NCI-H345 treated with DMSO at 0.1 percent for 48 hours (cell line): ENCODE data around the gene TRNAU1AP.
A peak's percentile ranks its signal among the peaks of the same experiment; 100 is the strongest.
"Not testable (repeated sequence)": the region's sequence is repeated elsewhere in the genome, so short reads cannot be mapped to it uniquely, and the experiment has no call there.

Source experiments
- DNase-seq: peaks from one replicate; lab custom pipeline; 2025; ENCODE audit not compliant: unreplicated experiment; lab: John Stamatoyannopoulos, UW

TRNAU1AP gene

DNA sequence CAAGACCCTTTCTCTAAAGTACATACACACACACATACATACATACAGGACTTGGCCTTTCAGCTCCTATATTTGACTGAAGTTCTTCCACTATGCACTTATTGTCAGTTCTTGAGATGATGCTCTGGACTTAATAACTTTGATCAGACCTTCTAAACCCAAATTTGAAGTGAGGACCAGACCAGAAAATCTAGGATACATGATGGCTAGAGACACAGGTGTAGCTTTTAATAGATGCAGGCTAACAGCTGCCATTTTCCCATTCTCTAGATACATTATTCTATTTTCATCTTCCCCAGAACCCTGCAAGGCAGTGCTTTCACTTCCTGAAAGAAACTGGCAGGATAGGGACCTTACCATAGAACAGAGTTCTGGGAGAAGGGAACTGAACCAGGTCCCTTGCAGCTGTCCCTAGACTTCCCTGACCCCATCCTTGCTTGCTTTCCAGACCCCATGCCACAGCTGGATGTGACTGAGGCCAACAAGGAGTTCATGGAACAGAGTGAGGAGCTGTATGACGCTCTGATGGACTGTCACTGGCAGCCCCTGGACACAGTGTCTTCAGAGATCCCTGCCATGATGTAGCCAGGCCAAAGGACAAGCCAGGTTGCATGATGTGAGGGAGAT, 24.3 kb downstream of the TRNAU1AP start:
- no peak for DNase-seq

- no peak for DNase-seq
These were observed 25.1 kb downstream of the TRNAU1AP start for GRCh38 chr1:28577738-28578536.

- no peak for DNase-seq
These were observed 25.9 kb downstream of the TRNAU1AP start for GRCh38 chr1:28578696-28579218.

DNA sequence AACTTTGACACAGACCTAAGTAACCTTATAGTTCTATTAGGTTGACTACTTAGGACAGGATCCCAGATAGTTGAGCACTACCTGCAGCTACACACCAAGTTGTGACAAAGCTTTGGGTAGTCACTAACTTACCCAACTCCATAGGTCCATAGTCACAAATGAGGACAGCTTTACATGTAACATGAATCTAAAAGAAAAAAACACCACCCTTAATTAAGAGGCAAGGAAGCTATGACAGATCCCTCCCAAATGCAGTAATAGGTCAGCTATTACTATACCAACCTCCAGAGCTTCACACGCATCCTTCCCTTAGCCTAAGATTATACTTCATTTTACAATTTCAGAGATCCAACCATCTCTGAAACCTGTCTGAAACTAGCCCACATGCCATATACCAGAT, 26.5 kb downstream of the TRNAU1AP start:
- no peak for DNase-seq

DNA sequence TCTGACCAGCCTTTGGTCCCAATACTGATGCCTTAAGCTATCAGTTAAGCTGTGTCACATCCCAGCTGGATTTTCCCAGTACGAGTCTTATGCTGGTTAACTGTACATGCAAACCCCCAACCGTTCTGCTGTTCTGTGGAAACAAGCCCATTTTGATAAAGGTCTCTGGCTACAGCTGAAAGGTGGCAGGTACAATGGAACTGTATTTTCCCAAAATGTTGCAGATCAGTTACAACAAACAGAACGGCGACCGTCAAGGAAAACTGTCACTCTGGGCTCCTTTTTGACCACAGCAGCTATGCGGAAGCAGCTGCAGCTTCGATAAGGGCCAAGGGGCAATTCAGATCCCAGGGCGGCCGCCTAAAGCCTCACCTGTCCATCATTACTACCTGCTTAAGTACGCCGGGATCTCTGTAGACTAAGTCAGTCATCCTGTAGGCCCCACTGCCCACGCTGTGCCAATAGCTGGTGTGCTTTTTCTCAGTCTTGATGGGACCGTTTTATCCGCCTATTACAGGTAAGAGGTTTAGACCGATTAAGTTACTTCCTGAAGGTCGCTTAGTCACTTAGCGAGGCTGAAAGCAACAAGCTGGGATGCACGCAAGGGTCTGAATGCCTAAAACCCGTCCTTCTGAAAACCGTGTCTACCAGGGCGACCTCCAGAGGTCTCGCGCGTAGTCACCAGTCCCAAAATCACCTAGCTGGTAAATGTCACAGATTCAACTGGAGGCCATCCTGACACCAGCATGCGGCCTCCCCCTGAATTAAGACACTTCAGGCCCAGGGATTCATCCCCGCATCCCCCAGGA, 28.0 kb downstream of the TRNAU1AP start:
- DNase-seq: no peak

GRCh38 chr1:28581531-28582247, 28.8 kb downstream of the TRNAU1AP start:
- peak; percentile 91 for DNase-seq

GRCh38 chr1:28582248-28582615, 29.3 kb downstream of the TRNAU1AP start:
- DNase-seq: peak; percentile 47

DNA sequence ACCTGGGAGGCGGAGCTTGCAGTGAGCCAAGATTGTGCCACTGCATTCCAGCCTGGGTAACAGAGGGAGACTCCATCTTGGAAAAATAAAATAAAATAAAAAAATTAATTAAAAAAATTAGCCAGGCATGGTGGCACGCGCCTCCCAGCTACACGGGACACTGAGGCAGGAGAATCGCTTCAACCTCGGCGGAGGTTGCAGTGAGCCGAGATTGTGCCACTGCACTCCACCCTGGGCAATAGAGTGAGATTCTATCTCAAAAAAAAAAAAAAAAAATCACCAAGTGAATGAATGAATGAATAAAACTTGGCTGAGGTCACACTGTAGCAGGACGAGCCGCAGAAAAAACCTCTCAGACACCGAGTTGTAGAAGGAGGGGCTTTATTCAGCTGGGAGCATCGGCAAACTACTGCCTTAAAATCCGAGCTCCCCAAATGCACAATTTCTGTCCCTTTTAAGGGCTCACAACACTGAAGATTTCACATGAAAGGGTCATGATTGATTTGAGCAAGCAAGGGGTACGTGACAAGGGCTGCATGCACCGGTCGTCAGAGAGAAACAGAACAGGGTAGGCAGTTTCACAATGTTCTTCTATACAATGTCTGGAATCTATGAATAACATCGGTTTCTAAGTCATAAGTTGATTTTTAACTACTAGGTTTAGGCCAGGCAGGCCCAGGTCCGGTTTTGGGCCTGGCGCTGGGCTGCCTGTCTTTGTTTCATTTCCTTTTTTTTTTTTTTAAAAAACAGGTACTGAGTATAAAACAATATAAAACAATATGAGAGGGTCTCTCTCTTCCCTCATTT, 33.9 kb downstream of the TRNAU1AP start:
- DNase-seq: not testable (repeated sequence)

GRCh38 chr1:28591708-28592320, 38.9 kb downstream of the TRNAU1AP start, which contains the start of gene RAB42:
RAB42 (plus strand) TSS chr1:28592265; CDS start chr1:28592512, 247 bp downstream.
- no peak for DNase-seq

GRCh38 chr1:28592321-28593071, 39.6 kb downstream of the TRNAU1AP start:
- no peak for DNase-seq

GRCh38 chr1:28593988-28594356, 41.1 kb downstream of the TRNAU1AP start:
- not testable (repeated sequence) for DNase-seq

GRCh38 chr1:28594686-28595411, 42.0 kb downstream of the TRNAU1AP start:
- not testable (repeated sequence) for DNase-seq

GRCh38 chr1:28595412-28596191, 42.7 kb downstream of the TRNAU1AP start:
- DNase-seq: no peak

GRCh38 chr1:28596276-28596675, 43.4 kb downstream of the TRNAU1AP start:
- DNase-seq: not testable (repeated sequence)

DNA sequence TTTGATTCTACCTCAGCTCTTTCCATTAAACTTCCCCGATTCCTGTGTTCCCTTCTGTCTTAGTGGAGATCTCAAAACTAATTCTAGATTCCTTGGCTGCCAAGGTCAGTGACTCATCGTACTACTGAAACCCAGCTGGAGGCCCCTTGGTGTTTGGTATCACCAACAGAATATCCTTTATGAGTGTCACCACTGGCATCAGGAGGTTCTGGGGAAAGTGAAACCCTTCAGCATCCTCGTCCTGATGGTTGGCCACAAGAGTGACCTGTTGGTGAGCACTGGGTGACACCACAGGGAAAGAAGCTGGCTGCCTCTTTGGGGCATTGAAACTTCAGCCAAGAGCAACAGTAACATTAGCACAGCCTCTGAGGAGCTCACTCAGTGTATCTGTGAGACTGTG, 48.8 kb downstream of the TRNAU1AP start:
- DNase-seq: no peak

GRCh38 chr1:28602536-28603439, 49.9 kb downstream of the TRNAU1AP start:
- no peak for DNase-seq
